ENCODE measurements around the gene HSPA12B.

The HSPA12B gene

GRCh38 chr20:3704087-3704486, 28.4 kb upstream of the HSPA12B start:
- no peak for DNase-seq (ENCODE audit: low read depth)
- no peak for TF ChIP-seq CTCF (IDR thresholded peaks at IDR 0.05; ENCODE audit: insufficient read depth, low read depth, low read length, missing control alignments)
- no peak overlapping the region for H3K4me3 ChIP-seq (ENCODE audit: low read length)

GRCh38 chr20:3705491-3705969, 27.0 kb upstream of the HSPA12B start:
- H3K4me3 ChIP-seq (ENCODE audit: low read length) = no peak overlapping the region
- DNase-seq (ENCODE audit: low read depth) = no peak
- TF ChIP-seq CTCF (IDR thresholded peaks at IDR 0.05; ENCODE audit: insufficient read depth, low read depth, low read length, missing control alignments) = no peak

DNA sequence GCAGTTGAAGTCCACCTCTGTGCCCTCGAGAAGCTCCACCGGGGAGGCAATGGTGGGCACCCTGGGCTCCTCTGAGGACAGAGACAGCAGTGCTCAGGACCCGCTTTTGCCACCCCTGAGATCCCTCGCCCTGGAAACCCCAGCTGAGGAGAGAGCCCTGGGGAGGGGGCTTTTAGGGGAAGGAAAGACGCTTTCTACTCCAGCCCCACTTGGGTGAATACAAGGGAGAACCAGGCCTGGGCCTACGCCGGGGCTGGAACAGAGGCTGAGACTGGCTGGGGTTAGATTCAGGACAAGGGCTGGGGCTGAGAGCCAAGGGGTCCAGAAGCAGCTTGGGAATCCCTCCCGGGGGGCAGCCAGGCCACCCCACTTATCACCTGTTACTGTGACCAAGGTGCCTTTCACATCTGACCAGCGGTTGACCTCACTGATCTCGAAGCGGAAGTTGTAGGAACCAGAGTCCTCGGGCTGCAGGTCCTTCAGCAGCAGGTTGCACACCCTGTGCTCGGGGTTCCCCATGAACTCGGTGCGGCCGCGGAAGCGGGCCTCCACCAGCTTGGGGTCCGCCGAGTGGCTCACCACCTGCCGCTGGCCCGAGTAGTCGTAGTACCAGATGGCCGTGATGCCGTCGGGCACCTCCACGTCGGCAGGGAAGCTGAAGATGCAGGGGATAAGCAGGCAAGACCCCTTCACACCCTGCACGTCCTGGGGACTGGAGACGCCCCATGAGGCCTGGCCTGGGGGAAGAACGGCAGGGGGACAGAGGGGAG, 26.3 kb upstream of the HSPA12B start:
- no peak for TF ChIP-seq CTCF (IDR thresholded peaks at IDR 0.05; ENCODE audit: insufficient read depth, low read depth, low read length, missing control alignments)
- H3K4me3 ChIP-seq (ENCODE audit: low read length) = no peak overlapping the region
- DNase-seq (ENCODE audit: low read depth) = no peak

- TF ChIP-seq CTCF (IDR thresholded peaks at IDR 0.05; ENCODE audit: insufficient read depth, low read depth, low read length, missing control alignments) = no peak
- H3K4me3 ChIP-seq (ENCODE audit: low read length) = no peak overlapping the region
- DNase-seq (ENCODE audit: low read depth) = peak; percentile 9
These were observed 25.5 kb upstream of the HSPA12B start for GRCh38 chr20:3706774-3707507.

DNA sequence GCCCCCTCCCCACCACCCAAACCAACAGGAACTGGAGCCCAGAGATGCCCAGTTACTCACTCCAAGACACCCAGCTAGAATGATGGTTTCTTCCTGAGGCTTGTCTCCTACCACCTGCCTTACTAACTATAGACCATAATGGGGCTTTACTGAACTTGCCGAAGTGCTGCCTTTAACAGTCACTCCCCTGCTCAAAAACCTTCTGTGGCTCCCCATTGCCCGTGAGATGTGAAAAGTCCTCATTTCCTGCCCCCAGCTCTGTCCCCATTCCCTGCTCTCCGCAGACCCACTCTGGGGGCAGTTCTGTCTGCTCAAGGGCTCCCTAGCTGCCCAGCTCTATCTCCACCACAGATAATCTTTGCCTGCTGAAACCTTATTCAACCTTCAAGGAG, 25.0 kb upstream of the HSPA12B start:
- TF ChIP-seq CTCF (IDR thresholded peaks at IDR 0.05; ENCODE audit: insufficient read depth, low read depth, low read length, missing control alignments) = no peak
- no peak overlapping the region for H3K4me3 ChIP-seq (ENCODE audit: low read length)
- DNase-seq (ENCODE audit: low read depth) = no peak

- TF ChIP-seq CTCF (IDR thresholded peaks at IDR 0.05; ENCODE audit: insufficient read depth, low read depth, low read length, missing control alignments) = no peak
- no peak overlapping the region for H3K4me3 ChIP-seq (ENCODE audit: low read length)
- DNase-seq (ENCODE audit: low read depth) = no peak
These were observed 22.4 kb upstream of the HSPA12B start for GRCh38 chr20:3710011-3710466.

All from epithelial cell of esophagus (primary cell).